IMR-90 (cell line): Measurements from ENCODE around the gene SH3BP2. TPM values are rescaled to one million over a fixed set of nuclear protein-coding genes. Genes with fewer than 3 reads are reported as not detected.

Experiments used
- ATAC-seq: fragments of 200-7000 bp; cut with Tn5 transposase; 2 replicates; pipeline ENCODE4 v1.9.1; 2020; ENCODE audit warnings: low read depth, mild to moderate bottlenecking, moderate library complexity
- BruUV-seq: library from RNA; stranded (reverse); fragments of 400-500 nt; replicated peaks from 2 replicates; lab custom pipeline; 2021; lab: Mats Ljungman, UMichigan
- CTCF ChIA-PET: fragments of 300-600 bp; formaldehyde crosslinking; extraction: SDS; loops from one replicate; lab custom pipeline; 2021; ENCODE audit warnings: antibody characterized with exemption; lab: Yijun Ruan, JAX
- POLR2A ChIA-PET: fragments of 300-600 bp; sonication (Branson Sonifier 250); formaldehyde crosslinking; loops from one replicate; lab custom pipeline; 2022; ENCODE audit warnings: antibody characterized with exemption; ENCODE audit not compliant: unreplicated experiment; lab: Charles Lee
- DNase-seq: peaks from one replicate; pipeline ENCODE4 v3.0.0; 2013
- H2AFZ ChIP-seq: replicated peaks from 2 replicates; pipeline ENCODE3; 2013; ENCODE audit warnings: low read length, mild to moderate bottlenecking; ENCODE audit not compliant: poor library complexity
- H2AK5ac ChIP-seq: 2 replicates; pipeline ENCODE4 v1.6.1; 2013; ENCODE audit warnings: low read depth, low read length, inconsistent platforms
- H2AK9ac ChIP-seq: replicated peaks from 2 replicates; pipeline ENCODE3; 2013; ENCODE audit warnings: mild to moderate bottlenecking, low read depth, low read length, moderate library complexity; ENCODE audit not compliant: poor library complexity
- H2BK120ac ChIP-seq: 2 replicates; pipeline ENCODE4 v1.6.1; 2013; ENCODE audit warnings: low read depth, low read length, inconsistent platforms
- H2BK15ac ChIP-seq: 3 replicates; pipeline ENCODE4 v1.6.1; 2013; ENCODE audit warnings: low read depth, low read length, inconsistent platforms
- H2BK20ac ChIP-seq: 2 replicates; pipeline ENCODE4 v1.6.1; 2013; ENCODE audit warnings: low read depth, mild to moderate bottlenecking, inconsistent platforms, low read length, moderate library complexity
- H2BK5ac ChIP-seq: 2 replicates; pipeline ENCODE4 v1.6.1; 2013; ENCODE audit warnings: mild to moderate bottlenecking, low read depth, low read length, inconsistent platforms; ENCODE audit not compliant: poor library complexity, severe bottlenecking
- H3K14ac ChIP-seq: replicated peaks from 2 replicates; pipeline ENCODE4 v1.6.1; 2013; ENCODE audit warnings: low read depth, low read length, inconsistent platforms
- H3K18ac ChIP-seq: 2 replicates; pipeline ENCODE4 v1.6.1; 2013; ENCODE audit warnings: low read depth, low read length, control low read depth
- H3K23ac ChIP-seq: 2 replicates; pipeline ENCODE4 v1.6.1; 2013; ENCODE audit warnings: low read depth, low read length, inconsistent platforms
- H3K27ac ChIP-seq: 2 replicates; pipeline ENCODE4 v1.5.1; 2013; ENCODE audit warnings: mild to moderate bottlenecking, control low read depth, low read length; ENCODE audit not compliant: insufficient read depth
- H3K27me3 ChIP-seq: 2 replicates; pipeline ENCODE4 v1.6.1; 2013; ENCODE audit warnings: low read length; ENCODE audit not compliant: control insufficient read depth, insufficient read depth
- H3K36me3 ChIP-seq: 2 replicates; pipeline ENCODE4 v1.6.1; 2013; ENCODE audit warnings: low read length, mixed read lengths; ENCODE audit not compliant: control insufficient read depth, insufficient read depth
- H3K4ac ChIP-seq: 2 replicates; pipeline ENCODE4 v1.6.1; 2013; ENCODE audit warnings: low read depth, low read length, inconsistent platforms
- H3K4me1 ChIP-seq: 2 replicates; pipeline ENCODE4 v1.6.1; 2013; ENCODE audit warnings: low read length, mixed read lengths; ENCODE audit not compliant: control insufficient read depth, insufficient read depth
- H3K4me2 ChIP-seq: 2 replicates; pipeline ENCODE4 v1.6.1; 2013; ENCODE audit warnings: low read depth, mild to moderate bottlenecking, control low read depth, low read length, moderate library complexity
- H3K4me3 ChIP-seq: 2 replicates; pipeline ENCODE4 v1.5.1; 2013; ENCODE audit warnings: low read depth, mild to moderate bottlenecking, control low read depth, low read length, moderate library complexity; ENCODE audit not compliant: insufficient read depth
- H3K56ac ChIP-seq: 2 replicates; pipeline ENCODE4 v1.6.1; 2013; ENCODE audit warnings: low read length, inconsistent platforms; ENCODE audit not compliant: insufficient read depth; ENCODE audit errors: extremely low read depth
- H3K79me1 ChIP-seq, 2 experiments: 2 replicates each; pipeline ENCODE4 v1.6.1; 2013; ENCODE audit warnings: low read length in 2 of 2, inconsistent platforms in 1 of 2, low read depth in 1 of 2
- H3K9ac ChIP-seq: 2 replicates; pipeline ENCODE4 v1.6.1; 2013; ENCODE audit warnings: low read depth, low read length, control low read depth
- H3K9me1 ChIP-seq: 2 replicates; pipeline ENCODE4 v1.6.1; 2013; ENCODE audit warnings: low read length, inconsistent platforms; ENCODE audit not compliant: insufficient read depth
- H3K9me3 ChIP-seq: 2 replicates; pipeline ENCODE4 v1.6.1; 2013; ENCODE audit warnings: low read length; ENCODE audit not compliant: control insufficient read depth, insufficient read depth
- H4K20me1 ChIP-seq: 2 replicates; pipeline ENCODE4 v1.6.1; 2013; ENCODE audit warnings: low read length, inconsistent platforms; ENCODE audit not compliant: insufficient read depth
- H4K5ac ChIP-seq: 2 replicates; pipeline ENCODE4 v1.6.1; 2013; ENCODE audit warnings: mild to moderate bottlenecking, low read depth, low read length, control low read depth
- H4K8ac ChIP-seq, 2 experiments: 2 replicates each; pipeline ENCODE4 v1.6.1; 2013; ENCODE audit warnings: low read depth in 2 of 2, low read length in 2 of 2, control low read depth in 1 of 2, inconsistent platforms in 1 of 2
- H4K91ac ChIP-seq: 2 replicates; pipeline ENCODE4 v1.6.1; 2013; ENCODE audit warnings: low read depth, low read length, inconsistent platforms; ENCODE audit not compliant: insufficient read depth
- BHLHE40 ChIP-seq: fragments of 150-350 bp; IDR thresholded peaks from 2 replicates; pipeline ENCODE4 v1.6.1; 2016; ENCODE audit warnings: mild to moderate bottlenecking, low read depth, low read length
- CEBPB ChIP-seq: IDR thresholded peaks from 2 replicates; pipeline ENCODE4 v1.6.1; 2012; ENCODE audit warnings: low read depth, low read length, improper control_type of control experiment
- CHD1 ChIP-seq: IDR thresholded peaks from 2 replicates; pipeline ENCODE4 v1.6.1; 2012; ENCODE audit warnings: low read depth, low read length, improper control_type of control experiment
- CTCF ChIP-seq: conservative IDR thresholded peaks from 2 replicates; pipeline ENCODE4 v1.5.1; 2012; ENCODE audit warnings: mild to moderate bottlenecking, low read depth, low read length, improper control_type of control experiment
- ELK1 ChIP-seq: fragments of 150-350 bp; IDR thresholded peaks from 2 replicates; pipeline ENCODE4 v1.6.1; 2016; ENCODE audit warnings: low read depth, mild to moderate bottlenecking, low read length, moderate library complexity, borderline replicate concordance
- MAFK ChIP-seq: IDR thresholded peaks from 2 replicates; pipeline ENCODE4 v1.6.1; 2012; ENCODE audit warnings: low read depth, low read length, improper control_type of control experiment
- MAZ ChIP-seq: IDR thresholded peaks from 2 replicates; pipeline ENCODE4 v1.6.1; 2012; ENCODE audit warnings: low read depth, mild to moderate bottlenecking, low read length, improper control_type of control experiment, moderate library complexity, borderline replicate concordance
- MXI1 ChIP-seq: IDR thresholded peaks from 2 replicates; pipeline ENCODE4 v1.6.1; 2012; ENCODE audit warnings: low read depth, mild to moderate bottlenecking, low read length, moderate library complexity, borderline replicate concordance
- NFE2L2 ChIP-seq: fragments of 150-350 bp; IDR thresholded peaks from 2 replicates; pipeline ENCODE4 v1.6.1; 2016; ENCODE audit warnings: low read depth, mild to moderate bottlenecking, low read length
- POLR2A ChIP-seq: IDR thresholded peaks from 2 replicates; pipeline ENCODE4 v1.6.1; 2012; ENCODE audit warnings: mild to moderate bottlenecking, low read depth, low read length
- RAD21 ChIP-seq: IDR thresholded peaks from 2 replicates; pipeline ENCODE4 v1.6.1; 2012; ENCODE audit warnings: low read length, improper control_type of control experiment
- RCOR1 ChIP-seq: IDR thresholded peaks from 2 replicates; pipeline ENCODE4 v1.6.1; 2012; ENCODE audit warnings: mild to moderate bottlenecking, low read length, improper control_type of control experiment; ENCODE audit not compliant: insufficient replicate concordance
- RFX5 ChIP-seq: IDR thresholded peaks from 2 replicates; pipeline ENCODE4 v1.8.0; 2012; ENCODE audit warnings: low read depth, mild to moderate bottlenecking, low read length, moderate library complexity
- SMC3 ChIP-seq: fragments of 150-350 bp; IDR thresholded peaks from 2 replicates; pipeline ENCODE4 v1.6.1; 2016; ENCODE audit warnings: low read depth, mild to moderate bottlenecking, antibody characterized with exemption, low read length, moderate library complexity
- USF2 ChIP-seq: fragments of 150-350 bp; IDR thresholded peaks from 2 replicates; pipeline ENCODE4 v1.6.1; 2017; ENCODE audit warnings: mild to moderate bottlenecking, antibody characterized with exemption, low read length, low read depth
- WGBS, 2 experiments: methylation state at CpG; one replicate each; pipeline versions ENCODE4 v1.1.5 to v1.1.7; 2013; ENCODE audit warnings: missing lambda C conversion rate in 2 of 2; ENCODE audit not compliant: insufficient read length in 1 of 2; ENCODE audit errors: extremely low coverage in 2 of 2; 5-methylcytosine and 5-hydroxymethylcytosine counted together
- dilution Hi-C: fragments of 300-500 bp; cut with HindIII; formaldehyde crosslinking; loops from one replicate; pipeline ENCODE4 v1.14.3; 2018; ENCODE audit warnings: low sequenced_read_pairs; ENCODE audit not compliant: unreplicated experiment
- in situ Hi-C: fragments of 300-500 bp; cut with MboI; formaldehyde crosslinking; loops from 3 replicates; pipeline ENCODE4 v1.14.3; 2019; ENCODE audit warnings: low sequenced_read_pairs, inconsistent platforms, mixed read lengths
- intact Hi-C: fragments of 100-400 bp; cut with micrococcal nuclease; formaldehyde crosslinking; loops from 2 replicates; pipeline ENCODE4 v1.10.0; 2022
- polyA plus RNA-seq, 3 experiments: library from polyadenylated mRNA; depleted of rRNA; stranded (reverse); fragments of >200 nt; gene quantifications; 2 replicates each; pipeline ENCODE4 v1.2.3, GENCODE V29; 2012; ENCODE audit warnings: low replicate concordance in 1 of 3
- total RNA-seq: library from RNA; depleted of rRNA; stranded (reverse); fragments of >200 nt; gene quantifications from 2 replicates; pipeline ENCODE4 v1.2.3, GENCODE V29; 2012

Gene SH3BP2
- total and polyA plus RNA-seq, 2 of the 4 experiments (the other 2 are of a cell fraction) = 9.0 to 37.2 TPM

- in situ Hi-C loops (no loop called here), dilution Hi-C loops (no loop called here), intact Hi-C loops (no loop called here)
- H3K23ac ChIP-seq = no peak overlapping the region
- BruUV-seq = no TSS peak
- no peaks in the 10 kb centered on the region for H3K27me3 ChIP-seq
- DNase-seq = no peak
- no peak overlapping the region; the same call in 1 of the 2 replicates for H4K91ac ChIP-seq
- no peak overlapping the region for H3K27ac ChIP-seq
- no peak overlapping the region for H3K4me3 ChIP-seq
- no peaks in the 10 kb centered on the region; the same call in 1 of the 2 replicates for H4K20me1 ChIP-seq
- H2BK15ac ChIP-seq = no peak overlapping the region
- no peak overlapping the region for H3K9ac ChIP-seq
- H2BK120ac ChIP-seq = no peak overlapping the region
- peaks cover 16% of the 10 kb centered on the region for H3K9me1 ChIP-seq
- no peaks in the 10 kb centered on the region for H3K36me3 ChIP-seq
- H2AFZ ChIP-seq = peak overlapping the region; percentile 23
- H2BK5ac ChIP-seq = no peak overlapping the region
- peak overlapping the region; percentile 46; the same call in 1 of the 2 replicates for H2AK5ac ChIP-seq
- POLR2A ChIA-PET = no interaction called here
- no peak overlapping the region for H4K8ac ChIP-seq
- no peak overlapping the region for H4K5ac ChIP-seq
- peak overlapping the region; percentile 73 for H2AK9ac ChIP-seq
- peaks cover 12 to 85% of the 10 kb centered on the region in 2 experiments; a peak in 3 of 4 replicates for H3K79me1 ChIP-seq
- H3K4ac ChIP-seq = no peak overlapping the region
- no peak overlapping the region for H3K18ac ChIP-seq
- H3K14ac ChIP-seq = no peak overlapping the region
- H3K4me2 ChIP-seq = no peak overlapping the region
- H3K56ac ChIP-seq = no peak overlapping the region
- H2BK20ac ChIP-seq = no peak overlapping the region
- 80% methylated on average over 3 of the region's 23 CpGs; no CpG with 5 or more reads in 1 of the 2 experiments for WGBS, 2 experiments
- ATAC-seq = no peak
- H3K4me1 ChIP-seq = peaks cover 60% of the 10 kb centered on the region
- no peaks in the 10 kb centered on the region for H3K9me3 ChIP-seq
- CTCF ChIA-PET = interaction anchor here (0.6 kb wide), 1 partner anchor 504 kb away, joined by 3 read pairs; no protein-coding TSS in a partner anchor
- TF ChIP-seq NFE2L2 (no peak), CTCF (no peak), USF2 (no peak), CHD1 (no peak), SMC3 (no peak), MXI1 (no peak), RAD21 (no peak), POLR2A (no peak), MAZ (no peak), CEBPB (no peak), ELK1 (no peak), BHLHE40 (no peak), RCOR1 (no peak), RFX5 (no peak), MAFK (no peak)
These were observed 4.8 kb downstream of the SH3BP2 start for GRCh38 chr4:2797545-2798305.
